Body of pancreas (tissue), 4 donors: ENCODE results near the gene WT1.
"Not testable (repeated sequence)": the region's sequence is repeated elsewhere in the genome, so short reads cannot be mapped to it uniquely, and the experiment has no call there.

ENCODE experiments used
- POLR2A ChIP-seq, 3 donors: fragments of 450-650 bp; IDR thresholded peaks; one replicate each; pipeline ENCODE4 v1.6.1; 2016; ENCODE audit warnings: antibody characterized with exemption in 3 of 3, mild to moderate bottlenecking in 2 of 3
- TF ChIP-seq, protein P1 (sequence below), 7 experiments: fragments of 450-650 bp in 4 of 7; fragments of 200-600 bp in 3 of 7; sonication (generic) in 3 of 7; IDR thresholded peaks; one replicate each; pipeline ENCODE4 v1.5.1; 2016 to 2019; ENCODE audit warnings: antibody characterized with exemption in 7 of 7

DNA sequence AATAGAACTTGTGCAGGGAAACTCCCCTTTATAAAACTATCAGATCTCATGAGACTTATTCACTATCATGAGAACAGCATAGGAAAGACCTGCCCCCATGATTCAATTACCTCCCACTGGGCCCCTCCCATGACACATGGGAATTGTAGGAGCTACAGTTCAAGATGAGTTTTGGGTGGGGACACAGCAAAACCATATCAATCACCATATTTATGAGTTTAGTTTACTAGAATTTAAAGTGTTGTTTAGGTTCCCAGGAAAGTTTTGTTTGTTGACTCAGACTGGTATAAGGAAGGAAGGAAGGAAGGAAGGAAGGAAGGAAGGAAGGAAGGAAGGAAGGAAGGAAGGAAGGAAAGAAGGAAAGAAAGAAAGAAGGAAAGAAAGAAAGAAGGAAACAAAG lies 65.4 kb downstream of the WT1 start:
- TF ChIP-seq, protein P1, sequence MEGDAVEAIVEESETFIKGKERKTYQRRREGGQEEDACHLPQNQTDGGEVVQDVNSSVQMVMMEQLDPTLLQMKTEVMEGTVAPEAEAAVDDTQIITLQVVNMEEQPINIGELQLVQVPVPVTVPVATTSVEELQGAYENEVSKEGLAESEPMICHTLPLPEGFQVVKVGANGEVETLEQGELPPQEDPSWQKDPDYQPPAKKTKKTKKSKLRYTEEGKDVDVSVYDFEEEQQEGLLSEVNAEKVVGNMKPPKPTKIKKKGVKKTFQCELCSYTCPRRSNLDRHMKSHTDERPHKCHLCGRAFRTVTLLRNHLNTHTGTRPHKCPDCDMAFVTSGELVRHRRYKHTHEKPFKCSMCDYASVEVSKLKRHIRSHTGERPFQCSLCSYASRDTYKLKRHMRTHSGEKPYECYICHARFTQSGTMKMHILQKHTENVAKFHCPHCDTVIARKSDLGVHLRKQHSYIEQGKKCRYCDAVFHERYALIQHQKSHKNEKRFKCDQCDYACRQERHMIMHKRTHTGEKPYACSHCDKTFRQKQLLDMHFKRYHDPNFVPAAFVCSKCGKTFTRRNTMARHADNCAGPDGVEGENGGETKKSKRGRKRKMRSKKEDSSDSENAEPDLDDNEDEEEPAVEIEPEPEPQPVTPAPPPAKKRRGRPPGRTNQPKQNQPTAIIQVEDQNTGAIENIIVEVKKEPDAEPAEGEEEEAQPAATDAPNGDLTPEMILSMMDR (IDR thresholded peaks at IDR 0.05) = not testable (repeated sequence)
- not testable (repeated sequence) for TF ChIP-seq POLR2A (IDR thresholded peaks at IDR 0.05)
